Neuronal stem cell (in vitro differentiated cells): ENCODE data around the gene PWP1.

Experiments
- DNase-seq: peaks from one replicate; pipeline ENCODE4 v3.0.0-alpha.2; 2013; ENCODE audit warnings: low spot score
- H2AFZ ChIP-seq: one replicate; pipeline ENCODE4 v1.6.1; 2013; ENCODE audit warnings: mild to moderate bottlenecking, low read length, inconsistent platforms
- H2AK5ac ChIP-seq: 2 replicates; pipeline ENCODE4 v1.6.1; 2013; ENCODE audit warnings: low read depth, mild to moderate bottlenecking, inconsistent platforms, low read length, moderate library complexity, mixed read lengths
- H2BK120ac ChIP-seq: 2 replicates; pipeline ENCODE4 v1.6.1; 2013; ENCODE audit warnings: low read depth, mild to moderate bottlenecking, inconsistent platforms, low read length, moderate library complexity, mixed read lengths
- H2BK12ac ChIP-seq: one replicate; pipeline ENCODE4 v1.6.1; 2013; ENCODE audit warnings: low read length, inconsistent platforms
- H2BK15ac ChIP-seq: 2 replicates; pipeline ENCODE4 v1.6.1; 2013; ENCODE audit warnings: mild to moderate bottlenecking, low read length, inconsistent platforms, mixed read lengths
- H2BK5ac ChIP-seq: one replicate; pipeline ENCODE4 v1.6.1; 2013; ENCODE audit warnings: inconsistent platforms, mild to moderate bottlenecking, low read length, moderate library complexity
- H3K14ac ChIP-seq: one replicate; pipeline ENCODE4 v1.6.1; 2013; ENCODE audit warnings: low read length, inconsistent platforms
- H3K18ac ChIP-seq: 2 replicates; pipeline ENCODE4 v1.6.1; 2013; ENCODE audit warnings: low read length, inconsistent platforms
- H3K23ac ChIP-seq: 2 replicates; pipeline ENCODE4 v1.6.1; 2013; ENCODE audit warnings: low read depth, mild to moderate bottlenecking, mixed read lengths, low read length, inconsistent platforms; ENCODE audit not compliant: poor library complexity
- H3K27ac ChIP-seq: replicated peaks from 3 replicates; pipeline ENCODE4 v1.5.1; 2013; ENCODE audit warnings: low read length, inconsistent platforms
- H3K27me3 ChIP-seq, 3 experiments: 2 replicates each; pipeline ENCODE4 v1.6.1; 2013; ENCODE audit warnings: low read length in 3 of 3, mild to moderate bottlenecking in 2 of 3, inconsistent platforms in 1 of 3, low read depth in 1 of 3, mixed read lengths in 1 of 3, moderate library complexity in 1 of 3; ENCODE audit not compliant: control insufficient read depth in 3 of 3, insufficient read depth in 3 of 3
- H3K36me3 ChIP-seq, 2 donors: replicated peaks in 1 of 2; 2 replicates each; pipeline ENCODE4 v1.6.1; 2013; ENCODE audit warnings: low read length in 2 of 2; ENCODE audit not compliant: control insufficient read depth in 2 of 2, insufficient read depth in 2 of 2
- H3K4ac ChIP-seq: 2 replicates; pipeline ENCODE4 v1.6.1; 2013; ENCODE audit warnings: inconsistent platforms, mild to moderate bottlenecking, low read length, moderate library complexity
- H3K4me1 ChIP-seq, 2 donors: 1 replicate in 1 of 2; 2 replicates in 1 of 2; pipeline ENCODE4 v1.6.1; 2013; ENCODE audit warnings: low read length in 2 of 2, low read depth in 1 of 2; ENCODE audit not compliant: control insufficient read depth in 2 of 2, insufficient read depth in 1 of 2
- H3K4me2 ChIP-seq: one replicate; pipeline ENCODE4 v1.6.1; 2013; ENCODE audit warnings: mild to moderate bottlenecking, low read length, inconsistent platforms; ENCODE audit not compliant: insufficient read depth, poor library complexity, severe bottlenecking
- H3K4me3 ChIP-seq, 2 donors: 2 replicates each; pipeline ENCODE4 v1.5.1; 2013; ENCODE audit warnings: low read length in 2 of 2, mild to moderate bottlenecking in 2 of 2, inconsistent platforms in 1 of 2, moderate library complexity in 1 of 2
- H3K79me1 ChIP-seq: one replicate; pipeline ENCODE4 v1.6.1; 2013; ENCODE audit warnings: low read depth, mild to moderate bottlenecking, inconsistent platforms, low read length, moderate library complexity
- H3K9ac ChIP-seq: one replicate; pipeline ENCODE4 v1.6.1; 2013; ENCODE audit warnings: mild to moderate bottlenecking, low read depth, low read length, inconsistent platforms; ENCODE audit not compliant: poor library complexity
- H3K9me3 ChIP-seq, 2 donors: replicated peaks in 1 of 2; 2 replicates each; pipeline versions ENCODE3 to v1.6.1; 2013; ENCODE audit warnings: low read length in 2 of 2, mild to moderate bottlenecking in 2 of 2, inconsistent platforms in 1 of 2, low read depth in 1 of 2, mixed read lengths in 1 of 2, moderate library complexity in 1 of 2; ENCODE audit not compliant: control insufficient read depth in 2 of 2, insufficient read depth in 1 of 2
- H4K8ac ChIP-seq: one replicate; pipeline ENCODE4 v1.6.1; 2013; ENCODE audit warnings: low read depth, mild to moderate bottlenecking, inconsistent platforms, low read length, moderate library complexity
- H4K91ac ChIP-seq: one replicate; pipeline ENCODE4 v1.6.1; 2013; ENCODE audit warnings: low read length, low read depth, mild to moderate bottlenecking, inconsistent platforms; ENCODE audit not compliant: poor library complexity
- WGBS, 2 donors: extraction: QIAGEN DNeasy Blood & Tissue Kit; methylation state at CpG; one replicate each; pipeline ENCODE4 v1.1.7; 2013; ENCODE audit warnings: missing lambda C conversion rate in 2 of 2, mixed read lengths in 1 of 2; ENCODE audit not compliant: insufficient read length in 2 of 2, insufficient replicate concordance in 1 of 2; ENCODE audit errors: extremely low coverage in 2 of 2; 5-methylcytosine and 5-hydroxymethylcytosine counted together

Gene PWP1

DNA sequence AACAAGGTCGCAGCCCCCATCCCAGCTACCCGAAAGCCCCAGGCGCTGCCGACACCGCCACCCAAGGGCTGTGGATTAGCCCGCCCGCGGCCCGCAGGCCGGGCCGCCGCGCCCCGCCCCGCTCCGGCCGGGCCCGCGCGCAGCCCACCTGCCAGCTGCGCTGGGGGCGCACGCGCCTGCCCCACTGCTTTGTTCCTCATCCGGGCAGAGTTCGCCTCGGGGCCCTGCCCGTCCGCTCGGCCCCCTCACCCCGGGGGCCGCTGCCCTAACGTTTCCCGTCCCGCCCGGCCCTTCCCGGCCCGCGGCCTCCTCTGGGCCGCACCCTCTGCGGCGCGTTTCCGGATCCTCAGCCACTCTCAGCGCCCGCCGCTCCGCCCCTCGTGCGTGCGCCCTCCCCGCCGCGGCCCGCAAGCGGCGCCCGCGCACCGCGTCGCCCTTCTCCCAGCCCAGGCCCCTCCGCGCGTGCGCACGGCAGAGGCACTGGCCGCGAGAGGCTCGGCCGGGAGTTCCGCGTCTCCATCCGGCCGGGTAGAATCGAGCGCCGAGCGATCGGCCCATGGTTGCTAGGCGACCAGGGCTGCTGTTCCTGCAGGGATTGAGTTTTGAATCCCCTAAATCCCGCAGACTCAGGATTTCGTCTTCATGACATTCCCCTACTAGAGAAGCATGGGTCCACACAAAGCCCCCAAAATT lies 75.4 kb downstream of the PWP1 start, which contains the start of gene PRDM4:
Gene PRDM4 (minus strand): TSS at position 329 of the 693 bp plus-strand sequence. CDS start 622 bp downstream, outside the sequence.
- Histone ChIP-seq H2AFZ (peak within 1 kb of the TSS; percentile 99), H2BK5ac (no peak within 1 kb of the TSS), H3K23ac (peak within 1 kb of the TSS; percentile 69), H3K18ac (peak within 1 kb of the TSS; percentile 91), H3K9ac (peak within 1 kb of the TSS; percentile 91), H3K14ac (no peak within 1 kb of the TSS), H3K4me2 (peak within 1 kb of the TSS; percentile 87), H3K36me3 (peaks cover 7 to 34% of the 10 kb centered on the region in 2 donors), H3K27ac (no peak within 1 kb of the TSS), H3K4me1 (peaks cover 3 to 10% of the 10 kb centered on the region in 2 donors), H2BK120ac (no peak within 1 kb of the TSS), H2AK5ac (peak within 1 kb of the TSS; percentile 42), H2BK15ac (no peak within 1 kb of the TSS), H4K91ac (no peak within 1 kb of the TSS), H3K9me3 (no peaks in the 10 kb centered on the region), H3K79me1 (no peaks in the 10 kb centered on the region), H2BK12ac (no peak within 1 kb of the TSS), H3K4ac (no peak within 1 kb of the TSS), H3K4me3 (peak within 1 kb of the TSS; percentile 65 to 97), H3K27me3 (peaks cover 0 to 19% (median 0%) of the 10 kb centered on the region in 3 experiments), H4K8ac (peak within 1 kb of the TSS; percentile 88)
- no CpG with 5 or more reads among the region's 83 CpGs for WGBS, 2 donors
- DNase-seq, result peak; percentile 94

DNA sequence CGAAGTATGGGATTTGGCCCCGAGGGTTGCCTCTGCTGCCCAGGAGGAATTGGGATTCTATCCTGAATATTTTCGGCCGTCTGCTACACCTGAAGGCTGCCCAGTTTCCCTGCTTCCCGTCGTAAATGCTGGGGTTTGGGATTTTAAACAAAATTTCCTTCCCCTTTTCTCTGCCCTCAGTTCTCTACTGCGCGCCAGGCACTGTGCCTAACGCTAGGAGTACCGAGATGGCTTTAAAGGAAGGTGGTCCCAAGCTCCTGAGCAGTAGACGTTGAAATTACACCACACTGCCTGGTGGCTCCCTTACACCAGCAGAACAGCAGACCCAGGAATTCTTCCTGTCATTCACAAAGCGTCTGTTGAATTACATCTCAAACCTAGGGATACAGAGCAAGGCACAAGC lies 75.9 kb downstream of the PWP1 start:
- peak overlapping the region; percentile 65 to 80 for H3K4me3 ChIP-seq
- no peak overlapping the region for H3K23ac ChIP-seq
- no peak overlapping the region for H2BK12ac ChIP-seq
- H2BK5ac ChIP-seq, result no peak overlapping the region
- peaks cover 3 to 10% of the 10 kb centered on the region in 2 donors for H3K4me1 ChIP-seq
- H3K18ac ChIP-seq, result peak overlapping the region; percentile 48
- no peak overlapping the region for H2AK5ac ChIP-seq
- no peak overlapping the region for H2BK120ac ChIP-seq
- WGBS, 2 donors, result no CpG with 5 or more reads among the region's 12 CpGs
- H3K4me2 ChIP-seq, result peak overlapping the region; percentile 81
- no peak overlapping the region for H4K8ac ChIP-seq
- peak overlapping the region; percentile 99 for H2AFZ ChIP-seq
- peaks cover 0 to 25% (median 0%) of the 10 kb centered on the region in 3 experiments for H3K27me3 ChIP-seq
- no peak overlapping the region for H4K91ac ChIP-seq
- no peaks in the 10 kb centered on the region for H3K79me1 ChIP-seq
- no peak overlapping the region for H3K14ac ChIP-seq
- no peak overlapping the region for H3K4ac ChIP-seq
- peak overlapping the region; percentile 4 for H3K9ac ChIP-seq
- H2BK15ac ChIP-seq, result no peak overlapping the region
- peaks cover 4 to 28% of the 10 kb centered on the region in 2 donors for H3K36me3 ChIP-seq
- H3K27ac ChIP-seq, result no peak overlapping the region
- no peak for DNase-seq
- H3K9me3 ChIP-seq, result no peaks in the 10 kb centered on the region
